NCI-H460 (cell line): ENCODE data around the gene RETSAT. TPM values are rescaled to one million over a fixed set of nuclear protein-coding genes. Genes with fewer than 3 reads are reported as not detected.

Experiments
- DNase-seq: peaks from one replicate; pipeline ENCODE4 v3.0.0-alpha.2; 2016; ENCODE audit warnings: low read depth; ENCODE audit errors: extremely low read depth
- small RNA-seq, 2 experiments: library from RNA; depleted of rRNA; stranded (forward); fragments of <200 nt; gene quantifications; one replicate each; pipeline ENCODE3, GENCODE V24; 2014
- total RNA-seq: library from RNA; depleted of rRNA; stranded (reverse); fragments of >200 nt; shearing (Covaris generic); gene quantifications from 2 replicates; pipeline ENCODE4 v1.2.3, GENCODE V29; 2014; rRNA removed

The RETSAT gene
- total RNA-seq, 1 experiment from 2014 or later = 25.3 TPM

DNA sequence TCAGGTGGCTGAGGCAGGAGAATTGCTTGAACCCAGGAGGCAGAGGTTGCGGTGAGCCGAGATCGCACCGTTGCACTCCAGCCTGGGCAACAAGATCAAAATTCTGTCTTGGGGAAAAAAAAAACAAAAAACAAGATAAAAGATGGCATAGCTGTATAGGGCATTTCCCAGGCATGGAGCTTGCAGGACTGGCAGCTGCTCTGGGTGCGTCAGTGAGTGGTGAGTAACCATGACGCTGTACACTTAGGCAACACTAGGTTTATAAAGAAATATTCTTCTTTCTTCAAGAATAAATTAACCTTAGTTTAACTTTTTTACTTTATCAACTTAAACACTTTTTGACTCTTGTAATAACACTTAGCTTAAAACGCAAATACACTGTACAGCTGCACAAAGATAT, 41.9 kb downstream of the RETSAT start:
- DNase-seq = peak; percentile 21

DNA sequence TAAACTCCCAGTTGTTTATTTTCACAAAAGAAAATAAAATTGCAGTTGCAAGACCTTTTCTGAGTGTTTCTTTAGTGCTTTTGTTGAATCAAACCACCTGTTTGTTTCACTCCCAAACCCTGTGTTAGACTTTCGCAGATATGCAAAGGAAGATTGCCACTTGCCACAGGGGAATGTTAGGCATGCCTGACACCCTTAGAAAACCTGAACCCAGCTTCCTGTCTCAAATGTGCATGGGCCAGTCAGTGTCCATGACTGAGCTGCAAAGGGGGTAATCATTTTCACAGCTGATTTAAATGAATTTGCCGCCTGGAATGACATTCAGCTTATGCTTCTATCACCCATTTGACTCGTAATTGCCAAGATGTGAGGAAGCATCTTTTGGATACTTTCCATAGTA, 44.0 kb downstream of the RETSAT start:
- DNase-seq = no peak

DNA sequence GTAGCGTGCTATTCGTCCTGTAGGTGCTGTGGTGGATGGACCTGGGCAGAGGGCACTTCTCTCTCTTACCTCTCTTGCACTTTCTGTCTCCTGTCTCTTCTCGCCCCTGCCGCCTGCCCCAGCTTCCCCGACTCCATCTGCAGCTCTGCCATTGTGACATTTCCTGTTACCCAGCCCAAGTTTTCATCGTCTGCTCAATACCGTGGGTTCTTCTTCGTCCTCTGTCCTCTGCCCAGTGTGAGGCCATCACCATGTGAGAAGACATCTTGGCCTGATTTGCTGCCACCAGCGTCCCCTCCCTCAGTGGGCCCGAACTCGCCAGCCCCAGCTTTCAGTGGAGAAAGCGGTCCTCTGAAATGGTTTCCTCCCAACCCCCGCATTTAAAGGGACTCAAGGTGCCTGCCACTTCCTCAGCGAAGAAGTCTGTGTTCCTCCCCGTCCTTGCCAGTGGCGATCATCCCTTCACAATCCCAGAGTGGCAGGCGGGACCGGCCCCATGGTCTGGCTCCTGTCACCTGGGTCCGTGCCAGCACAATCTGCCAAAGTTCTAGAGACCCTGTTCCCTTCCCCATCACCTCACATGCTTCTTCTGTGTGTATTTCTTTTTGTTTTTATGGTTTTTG, 44.5 kb downstream of the RETSAT start:
- no peak for DNase-seq

DNA sequence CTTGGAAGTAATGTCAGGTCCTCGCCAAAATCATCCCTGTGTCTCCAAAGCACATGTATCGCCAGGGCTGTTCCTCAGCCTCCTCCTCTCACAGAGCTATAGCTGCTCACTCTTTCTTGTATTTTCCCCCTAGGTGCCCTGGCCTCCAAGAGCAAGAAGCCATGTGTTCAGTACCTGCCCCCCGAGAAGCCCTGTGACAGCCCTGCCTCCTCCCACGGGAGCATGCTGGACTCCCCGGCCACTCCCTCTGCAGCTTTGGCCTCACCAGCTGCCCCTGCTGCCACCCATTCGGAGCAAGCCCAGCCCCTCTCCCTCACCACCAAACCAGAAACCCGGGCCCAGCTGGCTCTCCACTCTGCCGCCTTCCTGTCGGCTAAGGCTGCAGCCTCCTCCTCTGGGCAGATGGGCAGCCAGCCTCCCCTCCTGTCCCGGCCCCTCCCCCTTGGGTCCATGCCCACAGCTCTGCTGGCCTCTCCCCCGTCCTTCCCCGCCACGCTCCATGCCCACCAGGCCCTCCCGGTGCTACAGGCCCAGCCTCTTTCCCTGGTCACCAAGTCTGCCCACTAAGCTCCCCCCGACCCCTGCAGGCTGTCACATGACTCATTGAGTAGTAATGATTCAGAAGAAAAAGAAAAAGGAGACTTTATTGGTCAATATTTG, 45.3 kb downstream of the RETSAT start:
- no peak for DNase-seq

DNA sequence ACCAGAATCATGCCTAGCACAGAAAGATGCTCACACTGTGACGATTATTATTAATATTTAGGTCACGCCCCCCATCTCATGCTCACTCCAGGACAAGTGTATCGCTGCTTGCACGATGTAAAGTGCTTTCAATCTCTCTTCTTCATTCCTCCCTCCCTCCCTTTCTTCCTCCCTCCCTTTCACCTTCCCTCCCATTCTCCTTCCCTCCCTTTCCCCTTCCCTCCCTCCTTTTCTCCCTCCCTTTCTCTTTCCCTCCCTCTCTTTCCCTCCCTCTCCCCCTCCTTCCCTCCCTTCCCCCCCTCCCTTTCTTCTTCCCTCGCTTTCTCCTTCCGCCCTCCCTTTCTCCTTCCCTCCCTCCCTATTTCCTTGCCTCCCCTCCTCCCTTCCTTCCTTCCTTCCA, 46.1 kb downstream of the RETSAT start:
- no peak for DNase-seq

DNA sequence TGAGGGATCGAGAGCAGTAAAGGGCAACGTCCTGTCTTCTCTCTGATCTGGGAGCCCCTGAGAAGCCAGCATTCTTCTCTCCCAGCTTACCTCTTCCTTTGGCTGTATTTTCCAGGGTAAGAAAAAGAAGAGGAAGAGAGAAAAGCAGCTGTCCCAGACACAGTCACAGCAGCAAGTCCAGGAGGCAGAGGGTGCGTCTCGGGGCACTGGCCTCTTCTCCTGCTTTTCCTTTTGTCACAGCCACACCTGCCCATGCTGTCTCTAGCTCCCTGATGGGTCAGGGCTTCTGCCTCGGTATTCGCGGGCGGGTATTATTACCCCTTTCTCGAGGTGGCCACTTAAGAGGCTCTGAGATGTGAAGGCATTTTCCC, 46.8 kb downstream of the RETSAT start:
- no peak for DNase-seq

DNA sequence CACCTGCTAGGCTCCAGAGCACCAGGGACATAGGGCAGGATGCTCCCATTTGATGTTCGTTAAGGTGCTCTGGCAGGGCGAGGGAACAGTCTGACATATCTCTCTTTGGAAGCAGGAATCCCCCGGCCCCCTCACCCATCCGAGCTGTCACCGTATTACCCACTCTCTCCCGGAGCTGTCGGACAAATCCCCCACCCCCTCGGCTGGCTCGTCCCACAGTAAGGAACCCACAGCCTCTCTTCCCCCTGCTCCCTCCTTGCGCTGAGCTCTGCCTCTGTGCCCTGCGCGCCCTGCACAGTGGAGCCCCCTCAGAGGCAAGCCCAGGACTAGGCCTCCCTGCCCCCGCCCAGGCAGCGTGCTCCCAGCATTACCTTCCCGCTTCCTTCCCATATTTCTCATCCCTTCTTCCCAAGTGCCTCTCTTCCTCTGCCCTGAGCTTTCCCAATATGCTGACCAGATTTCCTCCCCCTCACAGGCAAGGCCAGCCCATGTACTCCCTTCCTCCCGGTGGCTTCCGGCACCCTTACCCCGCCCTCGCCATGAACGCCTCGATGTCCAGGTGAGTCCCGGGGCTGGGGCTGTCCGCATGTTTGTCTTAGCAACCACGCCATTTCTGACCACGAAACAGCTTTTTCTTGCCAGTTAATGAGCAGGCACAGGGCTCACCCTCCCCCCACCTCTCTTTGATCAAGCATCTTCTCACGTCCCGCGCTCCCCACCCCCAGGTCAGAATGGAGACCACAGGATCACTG, 50.4 kb downstream of the RETSAT start:
- DNase-seq = no peak

DNA sequence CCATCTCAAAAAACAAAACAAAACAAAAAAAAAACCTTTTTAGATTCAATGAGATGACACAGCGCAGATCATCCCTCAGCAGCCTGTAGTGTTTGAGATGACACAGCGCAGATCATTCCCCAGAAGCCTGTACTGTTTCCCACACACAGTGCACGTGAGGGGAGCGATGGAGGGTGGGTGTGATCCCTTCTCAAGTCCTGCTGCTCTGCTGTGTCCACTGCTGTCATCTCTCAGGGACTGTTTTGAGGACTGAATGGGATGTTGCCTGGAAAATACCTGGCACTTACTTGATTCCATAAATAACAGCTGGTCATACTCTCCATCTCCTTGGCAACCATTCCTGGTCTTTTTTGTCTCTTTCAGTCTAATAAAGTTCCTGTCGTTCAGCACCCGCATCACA, 52.2 kb downstream of the RETSAT start:
- no peak for DNase-seq

Small RNA genes lying within 50 kb of the gene (small RNA-seq; reads per million reads assigned to genes)
- gene AC062037.1 = 0 reads per million in 2 experiments
- 0 reads per million in 2 experiments for gene AC062037.2
- 0 reads per million in 2 experiments for gene RF00019
- 0 reads per million in 2 experiments for gene RN7SL113P

Other genes starting within 250 kb of the RETSAT start
- gene TCF7L1, start 221.1 kb downstream of the RETSAT start, total RNA-seq = 0.12 TPM in 1 of 2 replicates, not detected in the other
- 76.7 and 79.1 TPM in 2 replicates for gene TGOLN2, start 26.5 kb downstream of the RETSAT start, total RNA-seq
- 10.7 and 15.8 TPM in 2 replicates for gene ELMOD3, start 241 bp upstream of the RETSAT start, total RNA-seq
- 95.1 and 95.2 TPM in 2 replicates for gene CAPG, start 55.8 kb upstream of the RETSAT start, total RNA-seq
- 0.45 and 0.87 TPM in 2 replicates for gene SH2D6, start 64.2 kb upstream of the RETSAT start, total RNA-seq
- gene MAT2A, start 184.6 kb upstream of the RETSAT start, total RNA-seq = 139 and 207 TPM in 2 replicates
- 35.0 and 35.3 TPM in 2 replicates for gene GGCX, start 207.0 kb upstream of the RETSAT start, total RNA-seq
- gene VAMP8, start 223.1 kb upstream of the RETSAT start, total RNA-seq = 31.7 and 37.3 TPM in 2 replicates
- gene VAMP5, start 229.9 kb upstream of the RETSAT start, total RNA-seq = 0.25 TPM in 1 of 2 replicates, not detected in the other
- gene RNF181, start 241.2 kb upstream of the RETSAT start, total RNA-seq = 132 TPM in 2 replicates
- 8.2 and 11.1 TPM in 2 replicates for gene TMEM150A, start 248.2 kb upstream of the RETSAT start, total RNA-seq